Measurements from ENCODE around the gene KRT32. TPM values are rescaled to one million over a fixed set of nuclear protein-coding genes. Genes with fewer than 3 reads are reported as not detected.

The KRT32 gene
- polyA plus RNA-seq, 5 donors, result not detected

Other genes with a start within 250 kb of the KRT32 start
- not detected for gene KRTAP9-2, start 240.7 kb downstream of the KRT32 start, polyA plus RNA-seq (ENCODE audit: insufficient read depth in 1 of 5, insufficient read length in 5 of 5, low replicate concordance in 1 of 5)
- not detected for gene KRTAP9-3, start 234.9 kb downstream of the KRT32 start, polyA plus RNA-seq (ENCODE audit: insufficient read depth in 1 of 5, insufficient read length in 5 of 5, low replicate concordance in 1 of 5)
- gene KRTAP9-8, start 229.4 kb downstream of the KRT32 start, polyA plus RNA-seq (ENCODE audit: insufficient read depth in 1 of 5, insufficient read length in 5 of 5, low replicate concordance in 1 of 5), result not detected
- not detected for gene KRTAP9-4, start 217.7 kb downstream of the KRT32 start, polyA plus RNA-seq (ENCODE audit: insufficient read depth in 1 of 5, insufficient read length in 5 of 5, low replicate concordance in 1 of 5)
- not detected for gene KRTAP9-9, start 212.0 kb downstream of the KRT32 start, polyA plus RNA-seq (ENCODE audit: insufficient read depth in 1 of 5, insufficient read length in 5 of 5, low replicate concordance in 1 of 5)
- under 1 TPM; 0.13 to 0.25 (median 0.18) TPM for gene KRTAP9-6, start 202.0 kb downstream of the KRT32 start, polyA plus RNA-seq (ENCODE audit: insufficient read depth in 1 of 5, insufficient read length in 5 of 5, low replicate concordance in 1 of 5)
- gene KRTAP9-7, start 191.7 kb downstream of the KRT32 start, polyA plus RNA-seq (ENCODE audit: insufficient read depth in 1 of 5, insufficient read length in 5 of 5, low replicate concordance in 1 of 5), result not detected
- gene KRTAP29-1, start 164.5 kb downstream of the KRT32 start, polyA plus RNA-seq (ENCODE audit: insufficient read depth in 1 of 5, insufficient read length in 5 of 5, low replicate concordance in 1 of 5), result not detected
- gene KRTAP16-1, start 158.1 kb downstream of the KRT32 start, polyA plus RNA-seq (ENCODE audit: insufficient read depth in 1 of 5, insufficient read length in 5 of 5, low replicate concordance in 1 of 5), result not detected
- not detected for gene KRTAP17-1, start 151.7 kb downstream of the KRT32 start, polyA plus RNA-seq (ENCODE audit: insufficient read depth in 1 of 5, insufficient read length in 5 of 5, low replicate concordance in 1 of 5)
- gene KRT33A, start 116.6 kb downstream of the KRT32 start, polyA plus RNA-seq (ENCODE audit: insufficient read depth in 1 of 5, insufficient read length in 5 of 5, low replicate concordance in 1 of 5), result not detected
- not detected for gene KRT33B, start 97.6 kb downstream of the KRT32 start, polyA plus RNA-seq (ENCODE audit: insufficient read depth in 1 of 5, insufficient read length in 5 of 5, low replicate concordance in 1 of 5)
- not detected for gene KRT34, start 85.1 kb downstream of the KRT32 start, polyA plus RNA-seq (ENCODE audit: insufficient read depth in 1 of 5, insufficient read length in 5 of 5, low replicate concordance in 1 of 5)
- gene KRT31, start 69.8 kb downstream of the KRT32 start, polyA plus RNA-seq (ENCODE audit: insufficient read depth in 1 of 5, insufficient read length in 5 of 5, low replicate concordance in 1 of 5), result under 1 TPM in 1 of 5 donors, not detected in 4; 0.32 TPM
- gene KRT37, start 42.8 kb downstream of the KRT32 start, polyA plus RNA-seq (ENCODE audit: insufficient read depth in 1 of 5, insufficient read length in 5 of 5, low replicate concordance in 1 of 5), result not detected
- not detected for gene KRT38, start 26.4 kb downstream of the KRT32 start, polyA plus RNA-seq (ENCODE audit: insufficient read depth in 1 of 5, insufficient read length in 5 of 5, low replicate concordance in 1 of 5)
- gene KRT35, start 13.8 kb upstream of the KRT32 start, polyA plus RNA-seq (ENCODE audit: insufficient read depth in 1 of 5, insufficient read length in 5 of 5, low replicate concordance in 1 of 5), result not detected
- gene KRT36, start 22.5 kb upstream of the KRT32 start, polyA plus RNA-seq (ENCODE audit: insufficient read depth in 1 of 5, insufficient read length in 5 of 5, low replicate concordance in 1 of 5), result not detected
- under 1 TPM; 0.19 to 0.58 (median 0.38) TPM for gene KRT13, start 38.2 kb upstream of the KRT32 start, polyA plus RNA-seq (ENCODE audit: insufficient read depth in 1 of 5, insufficient read length in 5 of 5, low replicate concordance in 1 of 5)
- 1 to 10 TPM; 1.0 to 2.8 (median 2.3) TPM for gene KRT15, start 51.5 kb upstream of the KRT32 start, polyA plus RNA-seq (ENCODE audit: insufficient read depth in 1 of 5, insufficient read length in 5 of 5, low replicate concordance in 1 of 5)
- gene KRT19, start 60.9 kb upstream of the KRT32 start, polyA plus RNA-seq (ENCODE audit: insufficient read depth in 1 of 5, insufficient read length in 5 of 5, low replicate concordance in 1 of 5), result 100 to 1,000 TPM in 4 of 5 donors, 10 to 100 TPM in 1; 91.6 to 190 (median 122) TPM
- gene KRT9, start 104.7 kb upstream of the KRT32 start, polyA plus RNA-seq (ENCODE audit: insufficient read depth in 1 of 5, insufficient read length in 5 of 5, low replicate concordance in 1 of 5), result not detected
- gene KRT14, start 119.5 kb upstream of the KRT32 start, polyA plus RNA-seq (ENCODE audit: insufficient read depth in 1 of 5, insufficient read length in 5 of 5, low replicate concordance in 1 of 5), result 1 to 10 TPM in 2 of 5 donors, under 1 TPM in 3; 0.55 to 2.1 (median 0.87) TPM
- gene KRT16, start 145.4 kb upstream of the KRT32 start, polyA plus RNA-seq (ENCODE audit: insufficient read depth in 1 of 5, insufficient read length in 5 of 5, low replicate concordance in 1 of 5), result not detected
- gene KRT17, start 157.2 kb upstream of the KRT32 start, polyA plus RNA-seq (ENCODE audit: insufficient read depth in 1 of 5, insufficient read length in 5 of 5, low replicate concordance in 1 of 5), result 10 to 100 TPM in 2 of 5 donors, 1 to 10 TPM in 3; 2.6 to 12.1 (median 5.5) TPM
- gene EIF1, start 221.5 kb upstream of the KRT32 start, polyA plus RNA-seq (ENCODE audit: insufficient read depth in 1 of 5, insufficient read length in 5 of 5, low replicate concordance in 1 of 5), result 100 to 1,000 TPM; 648 to 772 (median 688) TPM
- not detected for gene GAST, start 244.9 kb upstream of the KRT32 start, polyA plus RNA-seq (ENCODE audit: insufficient read depth in 1 of 5, insufficient read length in 5 of 5, low replicate concordance in 1 of 5)